ENCODE results near the gene SPINDOC. TPM values are rescaled to one million over a fixed set of nuclear protein-coding genes. Genes with fewer than 3 reads are reported as not detected.
A peak's percentile ranks its signal among the peaks of the same experiment; 100 is the strongest.

SPINDOC gene
- total and polyA plus RNA-seq, 9 of the 15 experiments (the other 6 are each of a cell fraction or from before 2014, with no cell fraction given), result 0.70 to 36.3 (median 19.6) TPM

- TF ChIP-seq ELK3 (CRISPR knock-in tag; IDR thresholded peaks at IDR 0.05), result no peak
- TF ChIP-seq AFF4 (CRISPR knock-in tag; IDR thresholded peaks at IDR 0.05), result 0 out of 2 replicates have a peak, but pooled peaks have one; percentile 7
- peak; percentile 65 to 72; a peak in 3 of 4 replicates for TF ChIP-seq NRF1 (conservative IDR thresholded peaks at IDR 0.05 in 1 of 2, IDR thresholded peaks at IDR 0.05 in 1 of 2)
- TF ChIP-seq MLX (CRISPR knock-in tag; conservative IDR thresholded peaks at IDR 0.05), result no peak
- no peak for TF ChIP-seq SRSF7 (optimal IDR thresholded peaks at IDR 0.05; ENCODE audit: low read depth, low read length)
- peak; percentile 45; the same call in 1 of the 2 replicates for TF ChIP-seq ZNF511 (CRISPR knock-in tag; IDR thresholded peaks at IDR 0.05)
- no peak; the same call in 1 of the 2 replicates for TF ChIP-seq BRD4 (IDR thresholded peaks at IDR 0.05)
- TF ChIP-seq SMAD1 (IDR thresholded peaks at IDR 0.05; ENCODE audit: low read depth, low read length, partially characterized antibody), result no peak
- TF ChIP-seq CHD4 (IDR thresholded peaks at IDR 0.05; ENCODE audit: insufficient read depth, insufficient replicate concordance, low read depth, low read length, poor library complexity, severe bottlenecking), result no peak
- TF ChIP-seq SAFB (IDR thresholded peaks at IDR 0.05; ENCODE audit: borderline replicate concordance, low read depth, low read length), result no peak
- TF ChIP-seq ZBTB34 (CRISPR knock-in tag; IDR thresholded peaks at IDR 0.05), result no peak
Observed at GRCh38 chr11:63839508-63840355, 26.5 kb downstream of the SPINDOC start (continued).

All from K562 (cell line).